Activated T-cell treated with anti-CD3 and anti-CD28 coated beads for 48 hours (primary cell): ENCODE measurements around the gene CEP290.
"Not testable (repeated sequence)": the region's sequence is repeated elsewhere in the genome, so short reads cannot be mapped to it uniquely, and the experiment has no call there.

Experiments
- DNase-seq: peaks from one replicate; pipeline ENCODE4 v3.0.0-alpha.2; 2020; ENCODE audit warnings: low read depth

Gene CEP290

GRCh38 chr12:88141425-88141773 lies 489 bp downstream of the CEP290 start:
- DNase-seq: no peak

- not testable (repeated sequence) for DNase-seq
These were observed 2.2 kb downstream of the CEP290 start for GRCh38 chr12:88139711-88140110.

GRCh38 chr12:88133181-88133580 lies 8.7 kb downstream of the CEP290 start:
- DNase-seq: not testable (repeated sequence)

GRCh38 chr12:88132392-88132791 lies 9.5 kb downstream of the CEP290 start:
- DNase-seq: no peak

DNA sequence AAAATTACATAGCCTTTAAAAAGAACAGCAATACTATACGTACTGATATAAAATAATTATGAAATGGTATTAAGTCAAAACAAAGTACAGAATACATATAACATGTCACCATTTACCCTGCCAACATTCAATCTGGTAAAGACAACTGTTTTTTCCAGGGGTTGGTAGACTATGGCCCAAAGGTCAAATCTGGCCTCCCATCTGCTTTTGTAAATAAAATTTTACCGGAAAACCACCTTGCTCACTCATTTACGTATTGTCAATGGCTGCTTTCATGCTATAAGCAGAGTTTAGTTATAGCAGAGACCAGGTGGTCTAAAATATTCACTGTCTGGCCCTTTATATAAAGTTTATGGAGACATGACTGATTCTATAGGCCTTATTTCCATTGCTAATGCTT lies 14.0 kb downstream of the CEP290 start:
- DNase-seq: no peak

- DNase-seq: no peak
These were observed 14.8 kb downstream of the CEP290 start for GRCh38 chr12:88127099-88127498.

DNA sequence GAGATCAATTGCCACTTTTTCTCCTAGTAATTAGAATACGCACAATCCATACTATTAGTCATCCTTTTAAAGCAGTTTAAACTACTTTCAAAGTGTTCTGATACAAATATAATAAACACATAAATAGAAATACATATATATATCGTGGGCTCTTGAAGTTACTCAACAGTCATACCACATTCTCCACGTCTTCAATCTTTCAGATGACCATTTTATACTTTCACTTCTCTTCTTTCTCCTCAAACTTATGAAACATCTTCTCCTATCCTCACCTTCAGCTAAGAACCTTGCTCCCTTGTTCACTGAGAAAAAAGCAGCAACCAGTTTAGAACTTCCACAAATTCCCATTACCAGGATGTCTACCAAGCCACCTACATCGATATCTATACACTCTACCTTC lies 19.2 kb downstream of the CEP290 start:
- DNase-seq: no peak

DNA sequence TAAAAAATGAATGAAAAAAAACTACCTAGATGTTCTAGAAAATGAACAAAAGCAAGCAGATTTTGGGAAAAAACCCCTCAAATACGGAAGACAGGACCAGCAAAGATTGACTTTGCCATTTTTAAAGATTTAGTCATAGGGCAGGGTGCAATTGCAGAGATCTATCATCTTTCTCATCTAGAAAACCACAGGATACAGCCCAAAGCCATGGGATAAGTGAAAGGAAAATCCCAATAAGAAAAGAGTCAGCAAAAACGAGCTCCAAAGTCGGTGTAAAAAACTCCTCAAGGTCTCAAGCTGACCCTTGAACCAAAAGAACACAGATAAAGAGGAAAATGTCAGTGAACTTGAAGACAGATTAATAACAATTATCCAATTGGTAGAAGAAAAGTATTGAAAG lies 28.0 kb downstream of the CEP290 start:
- DNase-seq: no peak

- no peak for DNase-seq
These were observed 30.7 kb downstream of the CEP290 start for GRCh38 chr12:88111074-88111652.

GRCh38 chr12:88108021-88108420 lies 33.9 kb downstream of the CEP290 start:
- DNase-seq: no peak

GRCh38 chr12:88093573-88093972 lies 48.3 kb downstream of the CEP290 start:
- no peak for DNase-seq

DNA sequence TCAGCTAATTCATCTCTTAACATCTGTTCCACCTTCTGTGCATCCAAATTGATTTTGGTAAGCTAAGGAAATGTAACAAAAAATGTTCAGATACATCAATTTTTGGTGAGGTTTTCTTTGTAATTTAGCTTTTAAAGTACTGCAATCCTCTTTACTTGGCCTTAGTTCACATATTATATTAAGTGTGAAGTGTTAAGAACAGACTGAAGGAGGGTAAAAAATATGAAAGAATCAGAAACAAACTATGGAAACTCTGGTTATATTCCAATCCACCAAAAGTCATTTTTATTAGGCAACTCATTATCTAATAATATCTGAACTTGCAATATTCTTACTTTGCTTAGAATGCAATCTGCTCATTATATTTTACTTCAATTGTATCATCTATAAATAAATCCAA lies 49.1 kb downstream of the CEP290 start:
- DNase-seq: no peak

DNA sequence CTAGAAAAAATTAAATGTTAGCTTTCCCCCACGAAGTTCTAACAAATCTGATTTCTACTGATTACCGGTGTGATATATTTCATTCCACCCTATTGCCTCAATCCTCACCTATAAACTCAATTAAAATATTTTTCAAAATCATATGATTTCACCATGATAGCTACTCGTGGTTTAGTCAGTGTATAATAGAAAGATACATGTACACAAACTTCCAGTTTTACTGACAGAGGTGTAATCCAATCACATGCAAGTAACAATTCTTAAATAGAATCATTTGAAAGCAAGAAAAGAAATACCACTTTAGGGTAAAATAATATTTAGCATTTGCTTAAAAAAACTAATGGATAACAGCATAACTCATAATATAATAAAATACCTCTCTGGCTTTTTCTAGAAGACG lies 57.7 kb downstream of the CEP290 start:
- no peak for DNase-seq

- no peak for DNase-seq
These were observed 58.3 kb downstream of the CEP290 start for GRCh38 chr12:88083634-88084033.

GRCh38 chr12:88081247-88081646 lies 60.6 kb downstream of the CEP290 start:
- no peak for DNase-seq

DNA sequence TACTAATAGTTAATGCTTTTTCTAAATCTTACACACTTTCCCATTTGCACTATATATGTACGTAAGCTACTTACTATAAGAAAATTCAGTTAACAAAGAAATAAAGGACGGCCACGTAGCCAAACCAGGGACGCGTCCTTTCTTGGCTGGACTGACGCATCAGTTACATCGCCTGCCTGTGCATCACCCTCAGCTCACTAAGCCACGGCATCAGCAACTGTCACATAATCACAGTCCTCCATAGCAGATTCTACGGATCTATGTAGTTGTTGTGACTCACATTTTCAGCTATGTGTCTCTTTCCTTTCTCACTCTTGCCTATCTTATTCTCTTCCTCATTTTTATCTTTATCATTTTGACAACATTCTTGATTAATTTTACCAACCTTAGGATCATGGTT lies 74.6 kb downstream of the CEP290 start:
- DNase-seq: no peak

DNA sequence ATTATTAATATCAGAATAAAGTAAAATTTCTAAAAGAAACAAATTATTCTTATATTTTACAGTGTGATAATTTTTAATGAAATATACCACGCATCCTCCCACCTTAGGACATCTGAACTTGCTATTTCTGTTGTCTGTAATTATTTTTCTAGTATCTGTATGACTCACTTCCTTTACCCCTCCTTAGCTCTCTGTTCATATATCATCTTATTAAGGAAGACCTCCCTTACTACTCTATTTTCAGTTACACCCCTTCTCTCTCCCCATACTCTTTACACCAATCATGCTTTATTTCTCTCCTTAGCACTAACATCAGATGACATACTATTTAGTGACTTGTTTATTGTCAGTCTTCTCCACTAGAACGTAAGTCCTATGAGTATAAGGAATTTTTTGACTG lies 78.5 kb downstream of the CEP290 start:
- DNase-seq: no peak

- no peak for DNase-seq
These were observed 79.4 kb downstream of the CEP290 start for GRCh38 chr12:88062474-88062873.

- DNase-seq: no peak
These were observed 83.2 kb downstream of the CEP290 start for GRCh38 chr12:88058719-88059077.

DNA sequence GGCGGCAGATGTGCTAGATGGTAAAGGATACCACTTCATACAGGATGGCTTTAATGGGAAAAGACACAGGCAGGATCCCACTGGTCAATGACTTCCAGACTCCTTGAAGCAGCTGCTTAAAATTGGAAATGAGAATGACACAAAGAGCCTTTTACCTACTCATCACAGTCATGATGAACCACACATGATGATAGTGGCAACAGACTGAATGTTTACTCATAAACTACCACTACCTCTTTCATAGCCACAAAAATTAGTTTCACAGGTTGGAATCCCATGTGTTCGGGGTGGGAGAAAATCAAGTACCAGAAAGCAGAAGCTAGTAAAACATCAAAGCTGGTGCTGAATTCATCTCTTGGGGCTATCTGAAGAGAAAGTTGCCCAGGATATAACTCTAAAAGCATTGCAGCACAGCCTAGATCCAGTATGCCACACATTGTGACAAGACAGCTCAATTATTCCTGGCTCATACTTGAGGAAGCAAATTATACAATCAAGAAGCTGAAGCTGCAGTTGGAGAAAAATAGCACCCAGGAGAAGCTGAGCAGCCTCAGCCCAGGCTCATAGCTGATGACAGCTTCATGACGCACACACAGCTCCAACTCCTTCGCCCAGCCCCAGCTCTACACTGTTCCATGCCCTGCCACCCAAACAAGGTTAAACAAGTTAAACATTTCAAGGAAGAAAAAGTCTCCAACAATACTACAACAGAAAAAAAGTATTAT lies 83.7 kb downstream of the CEP290 start:
- DNase-seq: no peak

DNA sequence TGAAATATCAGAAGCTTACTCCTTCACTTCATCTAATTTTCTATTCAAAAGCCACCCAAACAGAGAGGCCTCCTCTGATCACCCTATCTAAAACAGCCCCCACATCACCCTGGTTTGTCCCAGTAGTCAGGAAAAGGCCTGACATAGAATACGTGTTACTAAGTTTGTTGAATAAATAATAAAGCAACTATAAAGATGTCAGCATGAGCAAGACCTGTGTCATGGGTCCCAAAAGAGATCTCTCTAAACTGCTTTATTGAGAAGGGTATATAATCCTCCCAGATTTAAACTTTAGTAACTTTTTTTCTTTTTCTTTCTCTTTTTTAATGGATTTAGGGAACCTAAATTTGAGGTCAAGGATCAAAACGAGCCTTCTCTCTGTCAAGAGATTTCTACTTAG lies 85.3 kb downstream of the CEP290 start:
- DNase-seq: no peak

- DNase-seq: no peak
These were observed 89.2 kb downstream of the CEP290 start for GRCh38 chr12:88052686-88053085.

GRCh38 chr12:88044035-88044434 lies 97.9 kb downstream of the CEP290 start:
- DNase-seq: no peak

- DNase-seq: no peak
These were observed 104.1 kb downstream of the CEP290 start for GRCh38 chr12:88037770-88038169.
